ENCODE data around the gene FAM107B. TPM values are rescaled to one million over a fixed set of nuclear protein-coding genes. Genes with fewer than 3 reads are reported as not detected.
A peak's percentile ranks its signal among the peaks of the same experiment; 100 is the strongest.

FAM107B gene
- total and polyA plus RNA-seq, 4 experiments from 2014 or later = 191 to 346 (median 238) TPM

DNA sequence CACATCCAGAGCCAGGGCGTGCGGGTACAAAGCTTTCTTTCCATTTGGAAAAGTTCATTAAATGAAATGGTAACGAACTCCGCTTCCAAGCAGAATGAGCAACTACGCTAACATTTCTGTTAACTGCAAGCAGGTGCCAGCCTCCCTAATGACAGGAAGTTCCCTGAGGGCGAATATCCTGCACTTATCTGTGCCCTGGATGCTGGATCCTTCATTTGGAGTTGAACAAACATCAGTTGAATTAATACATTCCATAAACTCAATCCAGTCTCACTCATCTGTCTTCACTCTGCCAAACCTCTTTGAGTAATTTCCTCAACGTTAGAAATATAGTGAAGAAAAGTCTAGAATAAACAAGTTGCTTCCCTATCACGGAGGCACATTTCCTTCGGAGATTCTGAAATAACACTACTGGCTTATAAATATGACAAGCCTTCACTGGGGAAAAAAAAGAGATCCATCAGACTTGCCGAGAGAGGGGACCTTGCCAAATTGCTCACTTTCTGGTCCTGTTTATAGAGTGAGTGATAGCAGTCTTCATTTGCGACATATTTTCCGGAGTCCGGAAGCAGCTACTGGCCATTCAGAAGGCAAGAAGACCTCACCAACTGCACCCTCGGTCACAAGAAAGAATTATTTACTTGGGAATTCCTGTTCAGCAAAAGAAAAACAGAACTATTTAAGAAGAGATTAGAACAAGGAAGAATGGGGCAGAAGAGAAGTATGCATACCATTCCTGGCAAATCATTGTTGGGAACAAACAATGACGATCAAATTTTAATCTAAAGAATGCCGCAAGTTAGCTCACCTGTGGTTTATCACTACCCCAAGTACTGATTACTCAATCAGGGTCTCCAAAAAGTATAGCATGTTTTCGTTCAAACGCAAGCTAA, 196.4 kb downstream of the FAM107B start:
- Histone ChIP-seq H3K9me3 (ENCODE audit: control insufficient read depth in 1 of 2, low read length in 2 of 2) (no peaks in the 10 kb centered on the region), H3K27ac (ENCODE audit: low read depth, low read length) (no peak overlapping the region), H3K27me3 (ENCODE audit: insufficient read depth, low read length) (no peaks in the 10 kb centered on the region), H3K36me3 (ENCODE audit: insufficient read depth, low read length) (no peaks in the 10 kb centered on the region), H3K4me3 (ENCODE audit: low read length in 2 of 2) (no peak overlapping the region), H3K4me1 (ENCODE audit: insufficient read depth, low read length) (peaks cover 97% of the 10 kb centered on the region)
- no peak for DNase-seq
- intact Hi-C loops (cut with micrococcal nuclease) = no loop called here
- ChIA-PET POLR2A (ENCODE audit: partially characterized antibody) (interaction anchor here (1.2 to 26.2 kb wide), 3 partner anchors 10 to 26 kb away, joined by 3 to 640 read pairs (median 3); no protein-coding TSS in a partner anchor), CTCF (ENCODE audit: partially characterized antibody) (interaction anchor here (0.7 to 1.2 kb wide), 3 partner anchors 9 to 35 kb away, joined by 3 to 4 read pairs (median 4); no protein-coding TSS in a partner anchor)
- H3K27ac Mint-ChIP-seq = peak overlapping the region; percentile 31 to 96 (median 64)
- H3K36me3 Mint-ChIP-seq = peaks cover 12 to 51% of the 10 kb centered on the region in 2 donors
- H3K4me1 Mint-ChIP-seq = peaks cover 55 to 97% (median 81%) of the 10 kb centered on the region in 4 donors
- H3K27me3 Mint-ChIP-seq = no peaks in the 10 kb centered on the region
- H3K4me3 Mint-ChIP-seq = peak overlapping the region in 2 of 8 donors; percentile 48 to 69
- peaks cover 0 to 2% (median 0%) of the 10 kb centered on the region in 8 donors for H3K9me3 Mint-ChIP-seq

DNA sequence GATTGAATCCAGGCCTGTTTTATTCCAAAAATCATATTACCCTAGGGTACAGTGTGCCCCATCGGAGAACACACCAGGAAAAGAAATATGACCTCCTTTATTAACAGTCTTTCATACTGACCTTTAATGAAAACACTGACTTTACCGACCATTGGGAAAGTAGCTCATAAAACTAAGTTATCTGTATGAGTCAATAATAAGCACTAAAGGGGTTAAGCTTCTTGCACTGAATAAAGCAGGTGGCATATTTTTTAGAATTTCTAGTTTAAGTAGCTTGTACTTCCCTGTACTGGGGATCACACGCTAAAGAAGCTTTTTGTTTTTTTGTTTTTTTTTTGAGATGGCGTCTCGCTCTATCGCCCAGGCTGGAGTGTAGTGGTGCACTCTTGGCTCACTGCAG, 199.8 kb downstream of the FAM107B start:
- H3K4me3 Mint-ChIP-seq = peak overlapping the region in 1 of 8 donors; percentile 17
- CTCF ChIA-PET (ENCODE audit: partially characterized antibody) = interaction anchor here (0.6 to 1.6 kb wide), 6 partner anchors 9 to 248 kb away, joined by 3 to 7 read pairs (median 3); no protein-coding TSS in a partner anchor

DNA sequence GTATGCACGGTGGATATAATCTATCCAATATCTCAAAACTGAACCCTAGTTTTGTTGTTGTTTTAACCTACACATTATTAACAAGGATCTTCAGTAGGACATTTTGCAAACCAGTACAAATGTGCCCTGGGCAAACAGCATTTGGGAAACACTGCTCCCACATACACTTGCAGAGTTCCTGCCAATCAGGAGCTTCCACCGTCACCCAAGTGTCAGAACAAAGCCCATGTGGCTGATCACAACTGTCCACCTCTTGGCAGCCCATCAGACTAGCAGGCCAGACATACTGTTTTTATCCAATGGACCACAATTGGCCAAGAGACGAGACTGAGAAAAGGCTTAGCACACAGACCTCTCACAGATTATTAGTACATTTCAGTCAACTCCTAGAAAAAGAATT, 200.4 kb downstream of the FAM107B start:
- ChIA-PET CTCF (ENCODE audit: partially characterized antibody) (interaction anchor here (1.1 to 1.6 kb wide), 3 partner anchors 9 to 249 kb away, joined by 3 to 7 read pairs (median 3); no protein-coding TSS in a partner anchor), POLR2A (ENCODE audit: partially characterized antibody) (interaction anchor here (2.1 to 21.2 kb wide), 4 partner anchors 13 to 21 kb away, joined by 7 to 640 read pairs (median 48); no protein-coding TSS in a partner anchor)
- no peaks in the 10 kb centered on the region for H3K27me3 Mint-ChIP-seq
- Histone ChIP-seq H3K27me3 (ENCODE audit: insufficient read depth, low read length) (no peaks in the 10 kb centered on the region), H3K4me3 (ENCODE audit: low read length in 2 of 2) (no peak overlapping the region), H3K9me3 (ENCODE audit: control insufficient read depth in 1 of 2, low read length in 2 of 2) (no peaks in the 10 kb centered on the region), H3K36me3 (ENCODE audit: insufficient read depth, low read length) (no peaks in the 10 kb centered on the region), H3K27ac (ENCODE audit: low read depth, low read length) (peak overlapping the region; percentile 24), H3K4me1 (ENCODE audit: insufficient read depth, low read length) (peaks cover 92% of the 10 kb centered on the region)
- DNase-seq = no peak
- H3K4me3 Mint-ChIP-seq = peak overlapping the region in 3 of 8 donors; percentile 31 to 51 (median 36)
- peak overlapping the region; percentile 62 to 97 (median 90) for H3K27ac Mint-ChIP-seq
- peaks cover 16 to 66% of the 10 kb centered on the region in 2 donors for H3K36me3 Mint-ChIP-seq
- peaks cover 47 to 97% (median 75%) of the 10 kb centered on the region in 4 donors for H3K4me1 Mint-ChIP-seq
- H3K9me3 Mint-ChIP-seq = peaks cover 0 to 2% (median 0%) of the 10 kb centered on the region in 8 donors
- intact Hi-C loops (cut with micrococcal nuclease) = no loop called here

More for the DNA sequence above, 199.8 kb downstream of the FAM107B start:
- POLR2A ChIA-PET (ENCODE audit: partially characterized antibody) = interaction anchor here (0.7 to 21.2 kb wide), 5 partner anchors 14 to 73 kb away, joined by 3 to 640 read pairs (median 27); no protein-coding TSS in a partner anchor
- H3K4me3 ChIP-seq (ENCODE audit: low read length in 2 of 2) = no peak overlapping the region
- intact Hi-C loops (cut with micrococcal nuclease) = no loop called here
- H3K27me3 ChIP-seq (ENCODE audit: insufficient read depth, low read length) = no peaks in the 10 kb centered on the region
- no peaks in the 10 kb centered on the region for H3K36me3 ChIP-seq (ENCODE audit: insufficient read depth, low read length)
- H3K4me1 Mint-ChIP-seq = peaks cover 47 to 97% (median 75%) of the 10 kb centered on the region in 4 donors
- no peaks in the 10 kb centered on the region for H3K9me3 ChIP-seq (ENCODE audit: control insufficient read depth in 1 of 2, low read length in 2 of 2)
- no peaks in the 10 kb centered on the region for H3K27me3 Mint-ChIP-seq
- no peak for DNase-seq
- H3K36me3 Mint-ChIP-seq = peaks cover 16 to 62% of the 10 kb centered on the region in 2 donors
- H3K27ac ChIP-seq (ENCODE audit: low read depth, low read length) = no peak overlapping the region
- H3K4me1 ChIP-seq (ENCODE audit: insufficient read depth, low read length) = peaks cover 92% of the 10 kb centered on the region
- H3K27ac Mint-ChIP-seq = peak overlapping the region; percentile 62 to 97 (median 90)
- peaks cover 0 to 2% (median 0%) of the 10 kb centered on the region in 8 donors for H3K9me3 Mint-ChIP-seq

DNA sequence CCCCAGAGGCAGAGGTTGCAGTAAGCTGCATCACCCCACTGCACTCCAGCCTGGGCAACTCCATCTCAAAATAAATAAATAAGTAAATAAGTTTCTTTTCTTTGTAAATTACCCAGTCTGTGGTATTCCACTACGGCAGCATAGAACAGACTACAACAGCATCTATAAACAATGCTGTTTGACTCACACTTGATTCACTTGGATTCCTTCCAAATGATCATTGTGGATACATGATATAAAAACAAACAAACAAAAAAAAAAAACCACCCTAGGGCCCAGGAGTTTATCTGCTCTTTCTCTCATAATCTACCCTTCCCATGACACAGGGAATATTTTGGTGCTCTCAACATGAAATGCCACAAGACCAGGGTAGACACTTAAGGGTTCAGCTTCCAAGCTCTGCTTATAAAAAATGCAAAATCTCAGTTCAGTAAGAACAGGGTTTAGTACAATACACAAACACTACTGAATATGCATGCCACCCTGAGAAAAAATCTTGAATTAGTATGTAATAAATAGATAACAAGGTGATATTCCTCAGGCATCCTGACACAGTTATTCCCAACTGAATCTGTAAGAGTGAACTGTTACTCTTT, 200.9 kb downstream of the FAM107B start:
- peaks cover 16 to 70% of the 10 kb centered on the region in 2 donors for H3K36me3 Mint-ChIP-seq
- H3K27ac ChIP-seq (ENCODE audit: low read depth, low read length) = peak overlapping the region; percentile 24
- H3K4me1 ChIP-seq (ENCODE audit: insufficient read depth, low read length) = peaks cover 92% of the 10 kb centered on the region
- ChIA-PET POLR2A (ENCODE audit: partially characterized antibody) (interaction anchor here (1.5 to 21.2 kb wide), 6 partner anchors 9 to 31 kb away, joined by 3 to 640 read pairs (median 17); no protein-coding TSS in a partner anchor), CTCF (ENCODE audit: partially characterized antibody) (interaction anchor here (0.6 to 0.7 kb wide), 2 partner anchors 13 to 19 kb away, joined by 3 read pairs; no protein-coding TSS in a partner anchor)
- peak in 2 of 5 donors; percentile 22 to 35 for DNase-seq
- H3K9me3 ChIP-seq (ENCODE audit: control insufficient read depth in 1 of 2, low read length in 2 of 2) = no peaks in the 10 kb centered on the region
- H3K4me3 ChIP-seq (ENCODE audit: low read length in 2 of 2) = no peak overlapping the region
- no peaks in the 10 kb centered on the region for H3K27me3 ChIP-seq (ENCODE audit: insufficient read depth, low read length)
- H3K27ac Mint-ChIP-seq = peak overlapping the region; percentile 90 to 97 (median 92)
- H3K27me3 Mint-ChIP-seq = no peaks in the 10 kb centered on the region
- H3K9me3 Mint-ChIP-seq = peaks cover 0 to 2% (median 0%) of the 10 kb centered on the region in 8 donors
- H3K36me3 ChIP-seq (ENCODE audit: insufficient read depth, low read length) = no peaks in the 10 kb centered on the region
- peaks cover 50 to 97% (median 76%) of the 10 kb centered on the region in 4 donors for H3K4me1 Mint-ChIP-seq
- intact Hi-C loops (cut with micrococcal nuclease) = no loop called here
- H3K4me3 Mint-ChIP-seq = peak overlapping the region in 6 of 8 donors; percentile 43 to 69 (median 49)

DNA sequence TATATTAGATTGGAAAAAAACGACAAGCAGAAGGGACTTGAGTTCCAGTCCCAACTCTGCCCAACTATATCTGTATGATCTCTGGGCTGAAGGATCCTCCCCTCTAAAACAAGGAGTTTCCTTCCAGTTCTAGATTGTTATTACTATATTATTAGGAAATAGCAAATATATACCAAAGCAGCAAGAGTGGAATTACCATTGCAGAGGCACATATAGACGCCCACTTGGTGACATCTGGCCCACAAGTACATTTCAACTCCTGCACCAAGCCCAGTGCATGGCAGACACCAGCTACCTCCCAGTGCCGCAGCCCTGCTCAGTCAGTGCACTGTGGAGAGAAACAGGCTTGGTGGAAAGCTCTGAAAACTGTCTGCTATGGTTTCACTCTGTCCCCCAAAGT, 201.9 kb downstream of the FAM107B start:
- peaks cover 0 to 2% (median 0%) of the 10 kb centered on the region in 8 donors for H3K9me3 Mint-ChIP-seq
- H3K9me3 ChIP-seq (ENCODE audit: control insufficient read depth in 1 of 2, low read length in 2 of 2) = no peaks in the 10 kb centered on the region
- CTCF ChIA-PET (ENCODE audit: partially characterized antibody) = interaction anchor here (0.6 to 0.7 kb wide), 2 partner anchors 12 to 18 kb away, joined by 3 read pairs; no protein-coding TSS in a partner anchor
- peaks cover 14 to 71% of the 10 kb centered on the region in 2 donors for H3K36me3 Mint-ChIP-seq
- H3K4me3 ChIP-seq (ENCODE audit: low read length in 2 of 2) = no peak overlapping the region
- H3K27ac Mint-ChIP-seq = peak overlapping the region; percentile 61 to 94 (median 90)
- H3K27ac ChIP-seq (ENCODE audit: low read depth, low read length) = peak overlapping the region; percentile 24
- DNase-seq = no peak
- H3K4me1 ChIP-seq (ENCODE audit: insufficient read depth, low read length) = peaks cover 92% of the 10 kb centered on the region
- H3K4me3 Mint-ChIP-seq = peak overlapping the region in 1 of 8 donors; percentile 11
- intact Hi-C loops (cut with micrococcal nuclease) = loop anchor here (1.0 kb wide), 3 partner anchors 10 to 75 kb away; no protein-coding TSS in a partner anchor
- no peaks in the 10 kb centered on the region for H3K27me3 Mint-ChIP-seq
- H3K36me3 ChIP-seq (ENCODE audit: insufficient read depth, low read length) = peaks cover 5% of the 10 kb centered on the region
- H3K27me3 ChIP-seq (ENCODE audit: insufficient read depth, low read length) = no peaks in the 10 kb centered on the region
- POLR2A ChIA-PET (ENCODE audit: partially characterized antibody) = interaction anchor here (0.9 to 21.2 kb wide), 8 partner anchors 8 to 305 kb away, joined by 3 to 640 read pairs (median 6); no protein-coding TSS in a partner anchor
- peaks cover 51 to 97% (median 76%) of the 10 kb centered on the region in 4 donors for H3K4me1 Mint-ChIP-seq

DNA sequence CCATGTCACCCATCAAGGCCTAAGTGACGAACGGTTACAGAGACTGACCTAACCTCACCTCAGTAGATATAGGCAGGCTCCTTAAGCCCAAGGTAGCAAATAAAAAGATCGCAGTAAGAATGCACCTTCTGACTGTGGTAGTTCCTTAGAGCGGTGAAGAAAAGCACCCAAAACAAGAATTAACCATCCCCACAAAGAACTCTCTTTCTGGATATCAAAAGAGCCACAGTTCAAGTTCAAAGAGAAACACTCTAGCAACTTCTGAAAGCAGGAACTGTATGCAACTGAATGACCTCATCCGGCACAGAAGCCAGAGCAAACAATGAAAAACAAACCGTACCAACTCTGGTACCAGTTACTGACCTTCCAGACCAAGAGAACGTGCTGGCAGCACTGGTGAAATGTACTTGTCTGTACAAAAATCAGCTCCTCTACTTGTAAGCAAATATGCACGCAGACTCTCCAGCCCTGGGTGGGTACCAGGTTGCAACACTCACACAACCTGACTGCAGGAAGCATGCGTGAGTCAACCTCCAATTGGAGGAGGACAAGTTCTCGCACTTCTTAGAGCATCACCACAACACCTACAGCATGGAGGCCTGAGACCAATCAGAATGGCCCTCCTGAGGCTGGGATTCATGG, 202.7 kb downstream of the FAM107B start:
- peak; percentile 86 to 91 (median 89) for DNase-seq
- H3K4me1 Mint-ChIP-seq = peaks cover 58 to 97% (median 79%) of the 10 kb centered on the region in 4 donors
- H3K27me3 Mint-ChIP-seq = no peaks in the 10 kb centered on the region
- peak overlapping the region; percentile 94 to 100 (median 97) for H3K27ac Mint-ChIP-seq
- H3K27ac ChIP-seq (ENCODE audit: low read depth, low read length) = peak overlapping the region; percentile 82
- peaks cover 22 to 70% of the 10 kb centered on the region in 2 donors for H3K36me3 Mint-ChIP-seq
- peaks cover 12% of the 10 kb centered on the region for H3K36me3 ChIP-seq (ENCODE audit: insufficient read depth, low read length)
- peaks cover 0 to 2% (median 0%) of the 10 kb centered on the region in 8 donors for H3K9me3 Mint-ChIP-seq
- peak overlapping the region; percentile 90 to 98 (median 94) for H3K4me3 Mint-ChIP-seq
- H3K9me3 ChIP-seq (ENCODE audit: control insufficient read depth in 1 of 2, low read length in 2 of 2) = no peaks in the 10 kb centered on the region
- ChIA-PET CTCF (ENCODE audit: partially characterized antibody) (interaction anchor here (1.8 to 4.3 kb wide), 2 partner anchors 11 to 16 kb away, joined by 4 to 26 read pairs; no protein-coding TSS in a partner anchor), POLR2A (ENCODE audit: partially characterized antibody) (interaction anchor here (0.5 to 21.2 kb wide), 12 partner anchors 11 to 306 kb away, joined by 3 to 640 read pairs (median 5); partner anchors contain the start of genes CDNF, HSPA14 and MSANTD7)
- intact Hi-C loops (cut with micrococcal nuclease) = loop anchor here (1.0 kb wide), 3 partner anchors 11 to 76 kb away; no protein-coding TSS in a partner anchor
- H3K4me3 ChIP-seq (ENCODE audit: low read length in 2 of 2) = peak overlapping the region; percentile 70 to 75
- H3K4me1 ChIP-seq (ENCODE audit: insufficient read depth, low read length) = peaks cover 93% of the 10 kb centered on the region
- no peaks in the 10 kb centered on the region for H3K27me3 ChIP-seq (ENCODE audit: insufficient read depth, low read length)
